ENCODE results near the gene OR14C36. TPM values are rescaled to one million over a fixed set of nuclear protein-coding genes. Genes with fewer than 3 reads are reported as not detected.
"Not testable (repeated sequence)": the region's sequence is repeated elsewhere in the genome, so short reads cannot be mapped to it uniquely, and the experiment has no call there.

Gene OR14C36
- total and polyA plus RNA-seq, 2 donors (not counting 3 experiments of a cell fraction or from before 2014, with no cell fraction given): not detected

GRCh38 chr1:248306103-248306502 lies 42.5 kb upstream of the OR14C36 start:
- CTCF ChIA-PET: no interaction called here

GRCh38 chr1:248306740-248307139 lies 41.8 kb upstream of the OR14C36 start:
- H3K9me3 ChIP-seq (replicated peaks; ENCODE audit: control insufficient read depth, insufficient read depth, low read length); H3K4me2 ChIP-seq (ENCODE audit: insufficient read depth, low read length); dilution Hi-C loops (cut with MboI; ENCODE audit: extremely low pct_ligation_motif_present, low sequenced_read_pairs); H2AFZ ChIP-seq (ENCODE audit: low read depth, low read length); H3K9ac ChIP-seq (replicated peaks; ENCODE audit: extremely low read depth, insufficient read depth, low read length); H3K4me3 ChIP-seq (replicated peaks in 1 of 3; ENCODE audit: insufficient read depth in 1 of 3, low read depth in 1 of 3, low read length in 3 of 3); POLR2A ChIA-PET; H3K27ac ChIP-seq (ENCODE audit: insufficient read depth, low read depth, low read length); intact Hi-C loops (cut with micrococcal nuclease); H3K79me2 ChIP-seq (ENCODE audit: control insufficient read depth, insufficient read depth, low read length); H3K27me3 ChIP-seq (ENCODE audit: control insufficient read depth in 2 of 2, insufficient read depth in 2 of 2, low read length in 2 of 2); H3K36me3 ChIP-seq (ENCODE audit: control insufficient read depth in 2 of 2, extremely low read depth in 1 of 2, insufficient read depth in 2 of 2, low read length in 2 of 2); BruUV-seq (replicated peaks); FAIRE-seq; CTCF ChIA-PET; H3K4me1 ChIP-seq (ENCODE audit: control insufficient read depth, extremely low read depth, insufficient read depth, low read length); H4K20me1 ChIP-seq (replicated peaks; ENCODE audit: control insufficient read depth, extremely low read depth, insufficient read depth, low read length); H3K9me1 ChIP-seq (replicated peaks; ENCODE audit: control insufficient read depth, extremely low read depth, insufficient read depth, low read length); DNase-seq (ENCODE audit: low read depth, low spot score): not testable (repeated sequence)

More at GRCh38 chr1:248306103-248306502, 42.5 kb upstream of the OR14C36 start:
- FAIRE-seq (no peak), DNase-seq (ENCODE audit: low read depth, low spot score) (no peak)
- H3K4me2 ChIP-seq (ENCODE audit: insufficient read depth, low read length): no peak overlapping the region
- dilution Hi-C loops (cut with MboI; ENCODE audit: extremely low pct_ligation_motif_present, low sequenced_read_pairs) (no loop called here), intact Hi-C loops (cut with micrococcal nuclease) (no loop called here)
- H3K9ac ChIP-seq (replicated peaks; ENCODE audit: extremely low read depth, insufficient read depth, low read length): no peak overlapping the region
- no peaks in the 10 kb centered on the region for H4K20me1 ChIP-seq (replicated peaks; ENCODE audit: control insufficient read depth, extremely low read depth, insufficient read depth, low read length)
- no peaks in the 10 kb centered on the region for H3K9me3 ChIP-seq (replicated peaks; ENCODE audit: control insufficient read depth, insufficient read depth, low read length)
- BruUV-seq (replicated peaks): no TSS peak
- H3K36me3 ChIP-seq (ENCODE audit: control insufficient read depth in 2 of 2, extremely low read depth in 1 of 2, insufficient read depth in 2 of 2, low read length in 2 of 2): no peaks in the 10 kb centered on the region
- H3K4me1 ChIP-seq (ENCODE audit: control insufficient read depth, extremely low read depth, insufficient read depth, low read length): no peaks in the 10 kb centered on the region
- TF ChIP-seq GATA2 (IDR thresholded peaks at IDR 0.05; ENCODE audit: insufficient read depth, insufficient read length, low read depth, low read length) (no peak), EZH2 (IDR thresholded peaks at IDR 0.05; ENCODE audit: borderline replicate concordance, low read depth, low read length, severe bottlenecking) (no peak), MYC (IDR thresholded peaks at IDR 0.05; ENCODE audit: low read depth, low read length) (no peak), CTCF (IDR thresholded peaks at IDR 0.05; ENCODE audit: extremely low read depth in 1 of 2, insufficient read depth in 1 of 2, low read depth in 1 of 2, low read length in 2 of 2) (no peak), FOS (IDR thresholded peaks at IDR 0.05; ENCODE audit: borderline replicate concordance, insufficient read depth, low read length) (no peak), MAX (IDR thresholded peaks at IDR 0.05; ENCODE audit: insufficient read depth, insufficient read length) (no peak), POLR2A (IDR thresholded peaks at IDR 0.05; ENCODE audit: low read depth, low read length) (no peak), JUN (IDR thresholded peaks at IDR 0.05; ENCODE audit: borderline replicate concordance, insufficient read depth, insufficient read length, low read depth) (no peak), POLR2AphosphoS5 (IDR thresholded peaks at IDR 0.05; ENCODE audit: insufficient read depth, low read depth, low read length) (no peak)
- POLR2A ChIA-PET: no interaction called here
- no peaks in the 10 kb centered on the region for H3K9me1 ChIP-seq (replicated peaks; ENCODE audit: control insufficient read depth, extremely low read depth, insufficient read depth, low read length)
- H3K4me3 ChIP-seq (replicated peaks in 1 of 3; ENCODE audit: insufficient read depth in 1 of 3, low read depth in 1 of 3, low read length in 3 of 3): no peak overlapping the region
- H3K27me3 ChIP-seq (ENCODE audit: control insufficient read depth in 2 of 2, insufficient read depth in 2 of 2, low read length in 2 of 2): no peaks in the 10 kb centered on the region
- no peak overlapping the region for H2AFZ ChIP-seq (ENCODE audit: low read depth, low read length)
- H3K27ac ChIP-seq (ENCODE audit: insufficient read depth, low read depth, low read length): no peak overlapping the region
- no peaks in the 10 kb centered on the region for H3K79me2 ChIP-seq (ENCODE audit: control insufficient read depth, insufficient read depth, low read length)

Data from endothelial cell of umbilical vein (primary cell).